AG04449 (cell line): ENCODE measurements around the gene PSMG4.

Source experiments
- CTCF ChIA-PET: fragments of 350-600 bp; formaldehyde crosslinking; extraction: SDS; loops from one replicate; lab custom pipeline; 2021; ENCODE audit warnings: antibody characterized with exemption; lab: Yijun Ruan, JAX
- POLR2A ChIA-PET: fragments of 400-600, 350-600 bp; formaldehyde crosslinking; extraction: SDS; loops from one replicate; lab custom pipeline; 2020; ENCODE audit warnings: antibody characterized with exemption, inconsistent platforms; lab: Yijun Ruan, JAX
- DNase-seq: peaks from one replicate; pipeline ENCODE4 v3.0.0-alpha.2; 2010; ENCODE audit warnings: low read depth, low spot score
- H3K4me3 ChIP-seq: 2 replicates; pipeline ENCODE4 v1.5.1; 2011; ENCODE audit warnings: low read depth, mild to moderate bottlenecking, control low read depth, low read length
- TF ChIP-seq, protein P1 (sequence below): IDR thresholded peaks from one replicate; pipeline ENCODE4 v1.5.1; 2011; ENCODE audit warnings: mild to moderate bottlenecking, moderate library complexity, low read length, control low read depth, inconsistent platforms; ENCODE audit not compliant: insufficient read depth; ENCODE audit errors: missing control alignments

Gene PSMG4

DNA sequence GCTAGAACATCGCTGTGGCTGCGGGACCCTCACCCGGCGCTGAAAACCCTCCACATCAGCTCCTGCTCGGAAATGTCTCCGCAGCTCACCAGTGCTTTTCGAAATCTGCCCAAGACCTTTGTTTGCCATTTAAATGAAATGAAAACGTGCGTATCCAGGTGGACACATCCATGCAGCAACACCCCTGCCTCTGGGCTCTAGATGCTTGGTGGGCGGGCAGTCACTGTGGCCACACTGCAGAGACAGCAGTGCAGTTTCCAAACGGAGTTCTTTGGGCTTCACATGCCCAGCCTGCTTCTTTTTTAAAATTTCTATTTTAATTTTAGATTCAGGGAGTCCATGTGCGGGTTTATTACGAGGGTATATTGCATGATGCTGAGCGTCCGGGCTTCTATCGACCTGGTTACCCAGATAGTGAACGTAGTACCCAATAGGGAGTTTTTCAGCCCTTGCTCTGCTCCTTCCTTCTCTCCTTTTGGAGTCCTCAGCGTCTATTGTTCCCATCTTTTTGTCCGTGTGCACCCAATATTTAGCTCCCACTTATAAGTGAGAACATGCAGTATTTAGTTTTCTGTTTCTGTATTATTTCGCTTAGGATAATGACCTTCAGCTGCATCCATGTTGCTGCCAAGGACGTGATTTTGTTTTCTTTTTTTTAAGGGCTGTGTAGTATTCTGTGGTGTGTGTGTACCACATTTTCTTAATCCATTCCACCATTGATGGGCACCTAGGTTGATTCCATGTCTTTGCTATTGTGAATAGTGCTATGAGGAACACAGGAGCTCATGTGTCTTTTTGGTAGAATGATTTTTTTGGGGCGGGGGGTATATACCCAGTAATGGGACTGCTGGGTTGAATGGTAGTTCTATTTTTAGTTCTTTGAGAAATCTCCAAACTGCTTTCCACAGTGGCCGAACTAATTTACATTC, 26.5 kb upstream of the PSMG4 start:
- peak overlapping the region; percentile 64 for H3K4me3 ChIP-seq
- TF ChIP-seq, protein P1, sequence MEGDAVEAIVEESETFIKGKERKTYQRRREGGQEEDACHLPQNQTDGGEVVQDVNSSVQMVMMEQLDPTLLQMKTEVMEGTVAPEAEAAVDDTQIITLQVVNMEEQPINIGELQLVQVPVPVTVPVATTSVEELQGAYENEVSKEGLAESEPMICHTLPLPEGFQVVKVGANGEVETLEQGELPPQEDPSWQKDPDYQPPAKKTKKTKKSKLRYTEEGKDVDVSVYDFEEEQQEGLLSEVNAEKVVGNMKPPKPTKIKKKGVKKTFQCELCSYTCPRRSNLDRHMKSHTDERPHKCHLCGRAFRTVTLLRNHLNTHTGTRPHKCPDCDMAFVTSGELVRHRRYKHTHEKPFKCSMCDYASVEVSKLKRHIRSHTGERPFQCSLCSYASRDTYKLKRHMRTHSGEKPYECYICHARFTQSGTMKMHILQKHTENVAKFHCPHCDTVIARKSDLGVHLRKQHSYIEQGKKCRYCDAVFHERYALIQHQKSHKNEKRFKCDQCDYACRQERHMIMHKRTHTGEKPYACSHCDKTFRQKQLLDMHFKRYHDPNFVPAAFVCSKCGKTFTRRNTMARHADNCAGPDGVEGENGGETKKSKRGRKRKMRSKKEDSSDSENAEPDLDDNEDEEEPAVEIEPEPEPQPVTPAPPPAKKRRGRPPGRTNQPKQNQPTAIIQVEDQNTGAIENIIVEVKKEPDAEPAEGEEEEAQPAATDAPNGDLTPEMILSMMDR: no peak
- ChIA-PET POLR2A (interaction anchor here (1.0 to 2.0 kb wide), 2 partner anchors 23 to 75 kb away, joined by 3 to 10 read pairs; partner anchors contain the start of gene TUBB2A), CTCF (interaction anchor here (0.8 to 2.8 kb wide), 2 partner anchors 19 to 75 kb away, joined by 3 to 13 read pairs; partner anchors contain the start of gene TUBB2A)
- DNase-seq: no peak

DNA sequence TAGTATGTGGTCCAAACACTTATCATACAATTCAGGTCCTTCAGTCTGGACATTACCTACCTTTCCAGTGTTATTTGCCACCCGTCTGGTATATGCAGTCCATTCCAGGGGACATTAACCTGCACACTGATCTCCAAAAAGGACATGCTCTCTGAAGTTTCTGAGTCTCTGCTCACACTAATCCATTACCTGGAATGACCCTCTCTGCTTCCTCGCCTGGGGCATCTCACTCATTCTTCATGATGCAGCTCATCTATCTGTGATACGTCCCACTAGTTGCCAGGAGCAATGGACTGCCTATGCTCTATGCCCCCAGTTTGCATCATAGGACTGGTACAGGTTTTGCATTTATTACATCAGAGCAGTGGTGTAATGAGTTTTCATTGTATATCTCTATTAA, 25.4 kb upstream of the PSMG4 start:
- POLR2A ChIA-PET: no interaction called here
- CTCF ChIA-PET: interaction anchor here (1.3 kb wide), 1 partner anchor 11 kb away, joined by 5 read pairs; no protein-coding TSS in a partner anchor
- H3K4me3 ChIP-seq: no peak overlapping the region
- TF ChIP-seq, protein P1: no peak
- no peak for DNase-seq

DNA sequence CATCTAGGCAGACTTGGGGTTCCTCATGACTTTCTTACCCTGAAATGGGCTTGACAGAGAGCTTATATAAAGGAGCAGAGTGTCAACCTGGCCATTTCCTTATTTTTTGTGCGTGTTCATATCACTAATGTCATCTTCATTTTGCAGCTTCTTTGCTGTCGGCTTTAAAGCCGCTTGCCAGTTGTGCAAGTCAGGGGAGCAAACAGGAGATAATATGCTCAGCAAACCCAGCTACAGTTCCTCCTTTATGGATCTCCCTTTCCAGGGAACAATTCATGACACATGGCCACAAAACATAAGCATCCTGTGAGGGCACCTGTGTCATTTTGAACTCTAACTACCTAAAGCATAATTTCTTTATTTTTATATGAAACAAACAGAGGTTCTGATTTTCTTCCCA, 24.8 kb upstream of the PSMG4 start:
- no peak overlapping the region for H3K4me3 ChIP-seq
- ChIA-PET CTCF (interaction anchor here (1.3 kb wide), 1 partner anchor 10 kb away, joined by 5 read pairs; no protein-coding TSS in a partner anchor), POLR2A (no interaction called here)
- TF ChIP-seq, protein P1: no peak
- DNase-seq: no peak

DNA sequence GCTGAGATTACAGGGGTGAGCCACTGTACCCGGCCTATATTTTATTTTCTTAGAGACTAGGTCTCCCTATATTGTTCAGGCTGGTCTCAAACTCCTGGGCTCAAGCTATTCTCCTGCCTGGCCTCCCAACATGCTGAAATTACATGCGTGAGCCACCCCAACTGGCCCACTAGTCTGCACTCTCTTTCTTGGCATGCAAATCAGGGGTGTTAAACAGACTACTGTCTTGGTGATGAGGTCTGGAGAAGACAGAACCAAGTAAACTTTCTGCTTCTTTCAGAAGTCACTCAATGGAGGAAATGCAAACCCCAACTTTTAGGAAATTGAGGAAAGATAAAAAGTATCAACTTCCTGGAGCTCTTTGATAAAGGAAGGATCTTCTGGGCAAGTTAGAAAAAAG, 23.3 kb upstream of the PSMG4 start:
- TF ChIP-seq, protein P1: no peak
- H3K4me3 ChIP-seq: no peak overlapping the region
- no peak for DNase-seq
- ChIA-PET POLR2A (no interaction called here), CTCF (interaction anchor here (7.0 kb wide), 1 partner anchor 14 kb away, joined by 81 read pairs; no protein-coding TSS in a partner anchor)

DNA sequence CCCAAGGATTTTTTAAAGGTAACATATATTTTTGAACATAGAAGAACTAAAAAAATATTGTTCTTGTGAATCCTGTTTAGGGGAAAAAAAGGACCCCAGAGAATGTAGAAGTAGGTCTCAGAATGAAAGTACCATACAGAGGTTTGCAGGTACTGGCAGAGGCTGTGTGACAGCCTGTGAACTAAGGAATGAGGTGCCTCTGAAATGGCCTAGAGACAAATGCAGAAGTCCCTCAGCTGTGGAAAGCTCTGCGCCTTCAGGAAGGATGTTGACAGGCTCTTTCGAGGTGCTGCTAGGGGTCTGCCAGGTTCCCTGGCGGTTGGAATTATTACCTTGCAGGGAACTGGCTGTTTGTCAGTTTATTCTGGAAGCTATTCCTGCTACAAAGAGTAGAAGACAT, 22.7 kb upstream of the PSMG4 start:
- DNase-seq: no peak
- no peak overlapping the region for H3K4me3 ChIP-seq
- ChIA-PET CTCF (interaction anchor here (1.3 to 7.0 kb wide), 2 partner anchors 10 to 14 kb away, joined by 3 to 81 read pairs; no protein-coding TSS in a partner anchor), POLR2A (no interaction called here)
- TF ChIP-seq, protein P1: no peak
